ENCODE measurements around the gene GPHN.

DNA sequence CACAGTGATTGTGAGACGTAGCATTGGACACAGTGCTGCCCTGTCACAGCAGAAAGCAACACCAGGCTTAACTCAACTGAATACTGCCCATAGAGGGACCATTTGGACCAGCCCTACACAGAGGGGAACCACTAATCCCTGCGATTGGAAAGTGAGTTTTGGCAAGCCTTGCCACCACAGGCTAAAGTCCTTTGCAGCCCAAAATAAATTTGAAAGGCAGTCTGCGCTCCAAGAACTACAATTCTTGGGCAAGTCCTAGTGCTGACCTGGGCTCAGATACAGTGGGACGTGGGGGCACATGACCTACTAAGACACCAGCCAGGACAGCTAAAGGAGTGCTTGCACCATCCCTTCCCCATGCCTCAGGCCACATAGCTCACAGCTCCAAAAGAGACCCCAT is 349.9 kb downstream of the GPHN start:
- TF ChIP-seq, protein P1, sequence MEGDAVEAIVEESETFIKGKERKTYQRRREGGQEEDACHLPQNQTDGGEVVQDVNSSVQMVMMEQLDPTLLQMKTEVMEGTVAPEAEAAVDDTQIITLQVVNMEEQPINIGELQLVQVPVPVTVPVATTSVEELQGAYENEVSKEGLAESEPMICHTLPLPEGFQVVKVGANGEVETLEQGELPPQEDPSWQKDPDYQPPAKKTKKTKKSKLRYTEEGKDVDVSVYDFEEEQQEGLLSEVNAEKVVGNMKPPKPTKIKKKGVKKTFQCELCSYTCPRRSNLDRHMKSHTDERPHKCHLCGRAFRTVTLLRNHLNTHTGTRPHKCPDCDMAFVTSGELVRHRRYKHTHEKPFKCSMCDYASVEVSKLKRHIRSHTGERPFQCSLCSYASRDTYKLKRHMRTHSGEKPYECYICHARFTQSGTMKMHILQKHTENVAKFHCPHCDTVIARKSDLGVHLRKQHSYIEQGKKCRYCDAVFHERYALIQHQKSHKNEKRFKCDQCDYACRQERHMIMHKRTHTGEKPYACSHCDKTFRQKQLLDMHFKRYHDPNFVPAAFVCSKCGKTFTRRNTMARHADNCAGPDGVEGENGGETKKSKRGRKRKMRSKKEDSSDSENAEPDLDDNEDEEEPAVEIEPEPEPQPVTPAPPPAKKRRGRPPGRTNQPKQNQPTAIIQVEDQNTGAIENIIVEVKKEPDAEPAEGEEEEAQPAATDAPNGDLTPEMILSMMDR (IDR thresholded peaks at IDR 0.05), result no peak
- TF ChIP-seq POLR2AphosphoS5 (IDR thresholded peaks at IDR 0.05) (no peak), POLR2A (IDR thresholded peaks at IDR 0.05; ENCODE audit: low read depth) (no peak)

Measured in esophagus muscularis mucosa (tissue), 3 donors.